ENCODE results near the gene KLF12. TPM values are rescaled to one million over a fixed set of nuclear protein-coding genes. Genes with fewer than 3 reads are reported as not detected.

Gene KLF12
- total RNA-seq, 1 donor from 2014 or later: 18.6 TPM

- peaks cover 11% of the 10 kb centered on the region for H3K27me3 Mint-ChIP-seq (ENCODE audit: insufficient read depth)
- no peak overlapping the region for H3K4me3 Mint-ChIP-seq
- no peaks in the 10 kb centered on the region for H3K9me3 Mint-ChIP-seq
- no peak for DNase-seq (ENCODE audit: low spot score)
- H3K27ac Mint-ChIP-seq: no peak overlapping the region
- H3K36me3 Mint-ChIP-seq (ENCODE audit: low read depth): no peaks in the 10 kb centered on the region
- no peaks in the 10 kb centered on the region for H3K4me1 Mint-ChIP-seq (ENCODE audit: low read depth)
- intact Hi-C loops (cut with micrococcal nuclease): no loop called here
Observed at GRCh38 chr13:74153316-74153715, 19.1 kb upstream of the KLF12 start.

- Mint-ChIP-seq H3K4me3 (no peak overlapping the region), H3K27me3 (ENCODE audit: insufficient read depth) (peaks cover 11% of the 10 kb centered on the region), H3K4me1 (ENCODE audit: low read depth) (no peaks in the 10 kb centered on the region), H3K9me3 (no peaks in the 10 kb centered on the region), H3K36me3 (ENCODE audit: low read depth) (no peaks in the 10 kb centered on the region), H3K27ac (no peak overlapping the region)
- intact Hi-C loops (cut with micrococcal nuclease): no loop called here
- no peak for DNase-seq (ENCODE audit: low spot score)
Observed at GRCh38 chr13:74151859-74152258, 17.7 kb upstream of the KLF12 start.

- DNase-seq (ENCODE audit: low spot score): no peak
- no peaks in the 10 kb centered on the region for H3K36me3 Mint-ChIP-seq (ENCODE audit: low read depth)
- H3K4me3 Mint-ChIP-seq: no peak overlapping the region
- no peaks in the 10 kb centered on the region for H3K9me3 Mint-ChIP-seq
- H3K4me1 Mint-ChIP-seq (ENCODE audit: low read depth): no peaks in the 10 kb centered on the region
- H3K27ac Mint-ChIP-seq: no peak overlapping the region
- intact Hi-C loops (cut with micrococcal nuclease): no loop called here
- H3K27me3 Mint-ChIP-seq (ENCODE audit: insufficient read depth): peaks cover 7% of the 10 kb centered on the region
Observed at GRCh38 chr13:74148352-74148751, 14.1 kb upstream of the KLF12 start.

GRCh38 chr13:74145249-74145975, 11.2 kb upstream of the KLF12 start:
- Mint-ChIP-seq H3K27me3 (ENCODE audit: insufficient read depth) (peaks cover 11% of the 10 kb centered on the region), H3K36me3 (ENCODE audit: low read depth) (no peaks in the 10 kb centered on the region), H3K9me3 (no peaks in the 10 kb centered on the region), H3K4me3 (no peak overlapping the region), H3K4me1 (ENCODE audit: low read depth) (no peaks in the 10 kb centered on the region), H3K27ac (no peak overlapping the region)
- intact Hi-C loops (cut with micrococcal nuclease): no loop called here
- DNase-seq (ENCODE audit: low spot score): no peak

- DNase-seq (ENCODE audit: low spot score): no peak
- no peaks in the 10 kb centered on the region for H3K36me3 Mint-ChIP-seq (ENCODE audit: low read depth)
Observed at GRCh38 chr13:74144269-74144668, 10.1 kb upstream of the KLF12 start.

GRCh38 chr13:74142257-74142656, 8.1 kb upstream of the KLF12 start:
- peaks cover 18% of the 10 kb centered on the region for H3K27me3 Mint-ChIP-seq (ENCODE audit: insufficient read depth)
- no peak overlapping the region for H3K4me3 Mint-ChIP-seq
- no peaks in the 10 kb centered on the region for H3K36me3 Mint-ChIP-seq (ENCODE audit: low read depth)
- intact Hi-C loops (cut with micrococcal nuclease): no loop called here
- H3K4me1 Mint-ChIP-seq (ENCODE audit: low read depth): no peaks in the 10 kb centered on the region
- DNase-seq (ENCODE audit: low spot score): no peak
- H3K27ac Mint-ChIP-seq: no peak overlapping the region
- H3K9me3 Mint-ChIP-seq: no peaks in the 10 kb centered on the region

More at GRCh38 chr13:74144269-74144668, 10.1 kb upstream of the KLF12 start:
- no peaks in the 10 kb centered on the region for H3K4me1 Mint-ChIP-seq (ENCODE audit: low read depth)
- H3K4me3 Mint-ChIP-seq: no peak overlapping the region
- peaks cover 11% of the 10 kb centered on the region for H3K27me3 Mint-ChIP-seq (ENCODE audit: insufficient read depth)
- intact Hi-C loops (cut with micrococcal nuclease): no loop called here
- H3K27ac Mint-ChIP-seq: no peak overlapping the region
- H3K9me3 Mint-ChIP-seq: no peaks in the 10 kb centered on the region

GRCh38 chr13:74138241-74138640, 4.0 kb upstream of the KLF12 start:
- peaks cover 11% of the 10 kb centered on the region for H3K27me3 Mint-ChIP-seq (ENCODE audit: insufficient read depth)
- no peak for DNase-seq (ENCODE audit: low spot score)
- no peaks in the 10 kb centered on the region for H3K9me3 Mint-ChIP-seq
- no peaks in the 10 kb centered on the region for H3K36me3 Mint-ChIP-seq (ENCODE audit: low read depth)
- peaks cover 7% of the 10 kb centered on the region for H3K4me1 Mint-ChIP-seq (ENCODE audit: low read depth)
- H3K4me3 Mint-ChIP-seq: no peak overlapping the region
- H3K27ac Mint-ChIP-seq: no peak overlapping the region
- intact Hi-C loops (cut with micrococcal nuclease): loop anchor here (10.0 kb wide), 2 partner anchors 1083 to 1397 kb away; partner anchors contain the start of genes COMMD6 and KLF5

GRCh38 chr13:74136084-74136658, 2.0 kb upstream of the KLF12 start:
- no peak overlapping the region for H3K4me3 Mint-ChIP-seq
- peaks cover 7% of the 10 kb centered on the region for H3K27me3 Mint-ChIP-seq (ENCODE audit: insufficient read depth)
- no peaks in the 10 kb centered on the region for H3K9me3 Mint-ChIP-seq
- H3K27ac Mint-ChIP-seq: no peak overlapping the region
- peaks cover 2% of the 10 kb centered on the region for H3K36me3 Mint-ChIP-seq (ENCODE audit: low read depth)
- H3K4me1 Mint-ChIP-seq (ENCODE audit: low read depth): peaks cover 27% of the 10 kb centered on the region
- intact Hi-C loops (cut with micrococcal nuclease): loop anchor here (1.0 to 10.0 kb wide), 3 partner anchors 151 to 1399 kb away; partner anchors contain the start of genes COMMD6 and KLF5
- no peak for DNase-seq (ENCODE audit: low spot score)

- intact Hi-C loops (cut with micrococcal nuclease): loop anchor here (1.0 to 10.0 kb wide), 8 partner anchors 151 to 1409 kb away; partner anchors contain the start of genes BORA, COMMD6, KLF5 and MZT1
Observed at GRCh38 chr13:74135326-74136083, 1.3 kb upstream of the KLF12 start.

GRCh38 chr13:74134777-74135325, 647 bp upstream of the KLF12 start:
- peak overlapping the region; percentile 76 for H3K27ac Mint-ChIP-seq
- peak; percentile 51 for DNase-seq (ENCODE audit: low spot score)

More at GRCh38 chr13:74135326-74136083, 1.3 kb upstream of the KLF12 start:
- DNase-seq (ENCODE audit: low spot score): peak; percentile 52
- Mint-ChIP-seq H3K27ac (no peak overlapping the region), H3K4me3 (peak overlapping the region; percentile 79), H3K36me3 (ENCODE audit: low read depth) (peaks cover 2% of the 10 kb centered on the region), H3K9me3 (no peaks in the 10 kb centered on the region), H3K4me1 (ENCODE audit: low read depth) (peaks cover 34% of the 10 kb centered on the region), H3K27me3 (ENCODE audit: insufficient read depth) (peaks cover 7% of the 10 kb centered on the region)

GRCh38 chr13:74133657-74134201, 475 bp downstream of the KLF12 start:
- peaks cover 49% of the 10 kb centered on the region for H3K4me1 Mint-ChIP-seq (ENCODE audit: low read depth)
- intact Hi-C loops (cut with micrococcal nuclease): loop anchor here (1.0 to 10.0 kb wide), 15 partner anchors 43 to 1407 kb away; partner anchors contain the start of genes BORA, COMMD6, KLF5 and MZT1
- peaks cover 3% of the 10 kb centered on the region for H3K27me3 Mint-ChIP-seq (ENCODE audit: insufficient read depth)
- no peaks in the 10 kb centered on the region for H3K9me3 Mint-ChIP-seq
- peak overlapping the region; percentile 95 for H3K4me3 Mint-ChIP-seq
- H3K27ac Mint-ChIP-seq: peak overlapping the region; percentile 99
- peak; percentile 76 for DNase-seq (ENCODE audit: low spot score)
- H3K36me3 Mint-ChIP-seq (ENCODE audit: low read depth): peaks cover 2% of the 10 kb centered on the region

More at GRCh38 chr13:74134777-74135325, 647 bp upstream of the KLF12 start:
- Mint-ChIP-seq H3K4me3 (peak overlapping the region; percentile 79), H3K9me3 (no peaks in the 10 kb centered on the region), H3K4me1 (ENCODE audit: low read depth) (peaks cover 40% of the 10 kb centered on the region), H3K27me3 (ENCODE audit: insufficient read depth) (peaks cover 7% of the 10 kb centered on the region), H3K36me3 (ENCODE audit: low read depth) (peaks cover 2% of the 10 kb centered on the region)
- intact Hi-C loops (cut with micrococcal nuclease): loop anchor here (1.0 to 10.0 kb wide), 11 partner anchors 150 to 1408 kb away; partner anchors contain the start of genes BORA, COMMD6, KLF5 and MZT1

All from activated T-helper 1 cell treated with anti-CD3 and anti-CD28 coated beads, Interleukin-12 subunit alpha, Interleukin-12 subunit beta, Interleukin-2, Interleukin-4 antibody, amounts not matched to agents 30 ng/mL and 10 ng/mL and 1 ng/mL, durations not matched to agents 14 hours and 24 hours and 36 hours (primary cell).